Mesothelial cell of epicardium (in vitro differentiated cells): ENCODE data around the gene LRG1. TPM values are rescaled to one million over a fixed set of nuclear protein-coding genes. Genes with fewer than 3 reads are reported as not detected.
A peak's percentile ranks its signal among the peaks of the same experiment; 100 is the strongest.

ENCODE experiments used
- DNase-seq, 2 experiments: peaks; one replicate each; pipeline ENCODE4 v3.0.0; 2021; ENCODE audit warnings: low spot score in 2 of 2; ENCODE audit not compliant: unreplicated experiment in 2 of 2
- H3K27ac Mint-ChIP-seq: 2 replicates; pipeline ENCODE4 v1.8.0; 2021; ENCODE audit warnings: mixed read lengths
- H3K27me3 Mint-ChIP-seq: 2 replicates; pipeline ENCODE4 v1.8.0; 2021; ENCODE audit warnings: low read depth, mixed read lengths
- H3K36me3 Mint-ChIP-seq: 2 replicates; pipeline ENCODE4 v1.8.0; 2021; ENCODE audit warnings: mixed read lengths
- H3K4me1 Mint-ChIP-seq: 2 replicates; pipeline ENCODE4 v1.8.0; 2021; ENCODE audit warnings: mixed read lengths
- H3K4me3 Mint-ChIP-seq: 2 replicates; pipeline ENCODE4 v1.8.0; 2021; ENCODE audit warnings: mild to moderate bottlenecking, moderate library complexity, mixed read lengths
- H3K9me3 Mint-ChIP-seq: 2 replicates; pipeline ENCODE4 v1.8.0; 2021; ENCODE audit warnings: mixed read lengths
- CTCF ChIP-seq: fragments of 200-600 bp; sonication (generic); IDR thresholded peaks from one replicate; pipeline ENCODE4 v1.5.0; 2021; ENCODE audit warnings: antibody characterized with exemption; ENCODE audit not compliant: unreplicated experiment
- total RNA-seq: library from RNA; stranded (reverse); gene quantifications from 3 replicates; pipeline ENCODE4 v1.2.1, GENCODE V29; 2021

The LRG1 gene
- total RNA-seq = 0.16 TPM in 3 replicates

DNA sequence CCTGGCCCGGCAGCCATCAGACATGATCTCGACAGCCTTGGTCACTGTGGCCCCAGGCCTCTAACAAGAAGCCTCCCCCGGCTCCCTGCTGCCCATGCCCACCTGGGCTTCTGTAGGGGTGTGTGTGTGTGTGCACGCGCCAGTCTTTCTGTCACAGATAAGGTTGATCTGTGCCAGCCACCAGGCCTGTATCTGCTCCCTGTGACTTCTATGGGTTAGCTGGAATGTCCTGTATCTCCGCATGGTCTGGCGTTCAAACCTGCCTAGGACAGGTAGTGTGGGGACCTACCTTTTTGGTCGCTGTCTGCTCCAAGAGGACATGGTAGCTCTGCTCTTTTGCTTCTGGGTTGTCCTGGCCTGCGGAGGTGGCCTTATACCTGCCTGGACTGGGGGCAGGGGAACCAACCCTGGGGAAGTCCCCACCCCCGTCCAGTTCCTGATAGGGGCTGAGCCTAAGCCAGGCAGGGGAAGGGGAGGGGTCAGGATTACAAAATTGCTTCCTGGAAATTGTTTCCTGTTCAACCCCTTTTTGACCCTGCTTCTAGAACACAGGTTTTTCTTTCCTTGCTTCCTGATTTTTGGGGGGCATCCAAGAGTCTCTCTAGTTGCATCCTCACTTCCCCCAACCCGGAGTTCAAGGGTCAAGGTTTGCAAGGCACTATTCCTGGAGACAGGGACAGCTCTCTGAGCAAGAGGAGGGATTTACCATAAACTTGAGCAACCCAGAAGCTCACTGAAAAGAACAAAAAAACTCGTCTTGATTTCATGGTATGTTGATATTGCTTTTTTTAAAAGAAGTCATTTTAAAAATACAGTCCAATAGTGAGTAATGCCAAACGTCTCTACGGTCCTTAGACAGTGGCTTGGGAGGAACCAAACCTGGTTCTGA lies at the start of gene LRG1:
Gene LRG1, minus strand, starts transcription at position 344 of the 889 bp plus-strand sequence. Its CDS starts 23 bp downstream, at position 321.
- no peak within 1 kb of the TSS for H3K27ac Mint-ChIP-seq
- peaks cover 4% of the 10 kb centered on the region for H3K27me3 Mint-ChIP-seq
- no peak for TF ChIP-seq CTCF
- DNase-seq = no peak
- H3K36me3 Mint-ChIP-seq = no peaks in the 10 kb centered on the region
- no peaks in the 10 kb centered on the region for H3K9me3 Mint-ChIP-seq
- H3K4me3 Mint-ChIP-seq = no peak within 1 kb of the TSS
- H3K4me1 Mint-ChIP-seq = peaks cover 4% of the 10 kb centered on the region

DNA sequence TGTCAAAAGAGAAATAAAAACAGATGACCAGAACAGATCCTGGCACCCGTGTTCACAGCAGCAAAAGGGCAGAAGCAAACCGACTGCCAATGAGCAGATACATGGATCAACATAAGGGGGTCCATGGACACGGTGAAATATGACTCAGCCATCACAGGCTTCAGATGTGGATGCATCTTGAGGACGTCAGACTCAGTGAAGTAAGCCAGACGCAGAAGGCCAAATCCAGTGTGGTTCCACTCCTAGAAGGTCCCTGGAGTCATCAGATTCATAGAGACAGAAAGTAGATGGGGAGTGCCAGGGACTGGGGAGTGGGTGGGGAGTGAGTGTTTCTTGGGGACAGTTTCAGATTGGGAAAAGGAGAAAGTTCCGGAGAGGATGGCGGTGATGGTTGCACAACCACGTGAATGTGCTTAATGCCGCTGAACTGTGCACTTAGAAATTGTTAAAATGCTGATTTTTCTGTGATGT lies 48.5 kb upstream of the LRG1 start:
- H3K27me3 Mint-ChIP-seq = peaks cover 20% of the 10 kb centered on the region
- DNase-seq = no peak
- H3K4me1 Mint-ChIP-seq = peaks cover 3% of the 10 kb centered on the region
- no peaks in the 10 kb centered on the region for H3K36me3 Mint-ChIP-seq
- peak overlapping the region; percentile 11 for H3K27ac Mint-ChIP-seq
- no peaks in the 10 kb centered on the region for H3K9me3 Mint-ChIP-seq
- no peak overlapping the region for H3K4me3 Mint-ChIP-seq
- no peak for TF ChIP-seq CTCF

- no peak for TF ChIP-seq CTCF
- H3K27me3 Mint-ChIP-seq = peaks cover 20% of the 10 kb centered on the region
- H3K27ac Mint-ChIP-seq = no peak overlapping the region
- H3K4me3 Mint-ChIP-seq = no peak overlapping the region
- no peaks in the 10 kb centered on the region for H3K9me3 Mint-ChIP-seq
- no peaks in the 10 kb centered on the region for H3K36me3 Mint-ChIP-seq
- DNase-seq = no peak
- H3K4me1 Mint-ChIP-seq = no peaks in the 10 kb centered on the region
Measured at GRCh38 chr19:4587527-4587926, 47.7 kb upstream of the LRG1 start.

DNA sequence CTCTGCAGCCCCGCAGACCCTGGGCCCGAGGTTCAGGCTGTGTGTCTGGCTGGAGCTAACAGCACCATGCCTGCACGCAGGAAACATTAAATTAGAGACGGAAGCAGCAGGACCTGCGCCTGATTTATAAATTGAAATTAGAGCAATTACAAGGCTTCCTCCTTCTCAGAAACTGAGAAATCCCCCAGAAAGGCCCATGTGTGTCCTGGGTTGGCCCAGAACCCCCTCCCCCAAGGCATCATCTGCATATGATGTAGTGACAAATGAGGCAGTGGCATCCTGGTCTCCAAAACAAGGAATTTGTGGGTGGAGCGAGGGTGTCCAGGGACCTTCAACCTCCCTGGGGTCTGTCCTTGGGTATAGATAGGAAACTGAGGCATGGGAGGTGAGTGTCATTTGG lies 46.9 kb upstream of the LRG1 start:
- peaks cover 7% of the 10 kb centered on the region for H3K4me1 Mint-ChIP-seq
- no peak overlapping the region for H3K27ac Mint-ChIP-seq
- DNase-seq = no peak
- no peak overlapping the region for H3K4me3 Mint-ChIP-seq
- H3K27me3 Mint-ChIP-seq = peaks cover 27% of the 10 kb centered on the region
- no peaks in the 10 kb centered on the region for H3K36me3 Mint-ChIP-seq
- no peaks in the 10 kb centered on the region for H3K9me3 Mint-ChIP-seq
- TF ChIP-seq CTCF = no peak

- Mint-ChIP-seq H3K9me3 (no peaks in the 10 kb centered on the region), H3K4me1 (peaks cover 7% of the 10 kb centered on the region), H3K27me3 (peaks cover 24% of the 10 kb centered on the region), H3K36me3 (no peaks in the 10 kb centered on the region), H3K27ac (no peak overlapping the region), H3K4me3 (no peak overlapping the region)
- TF ChIP-seq CTCF = no peak
- DNase-seq = no peak
Measured at GRCh38 chr19:4586245-4586644, 46.4 kb upstream of the LRG1 start.
